PC-3 (cell line): ENCODE results near the gene THEMIS. TPM values are rescaled to one million over a fixed set of nuclear protein-coding genes. Genes with fewer than 3 reads are reported as not detected.

Experiments
- ATAC-seq: fragments of 200-7000 bp; cut with Tn5 transposase; 2 replicates; pipeline ENCODE4 v1.9.1; 2020; ENCODE audit warnings: mild to moderate bottlenecking, moderate library complexity
- BruUV-seq: library from RNA; stranded (reverse); fragments of 400-500 nt; replicated peaks from 2 replicates; lab custom pipeline; 2021; lab: Mats Ljungman, UMichigan
- CTCF ChIA-PET: fragments of 300-600 bp; sonication (Branson Sonifier 250); formaldehyde crosslinking; loops from one replicate; lab custom pipeline; 2022; ENCODE audit warnings: antibody characterized with exemption; lab: Charles Lee
- POLR2A ChIA-PET: fragments of 300-600 bp; sonication (Branson Sonifier 250); formaldehyde crosslinking; loops from one replicate; lab custom pipeline; 2022; ENCODE audit warnings: antibody characterized with exemption; ENCODE audit not compliant: unreplicated experiment; lab: Charles Lee
- DNase-seq: peaks from one replicate; pipeline ENCODE4 v3.0.0-alpha.2; 2015
- H2AFZ ChIP-seq: fragments of 300-600 bp; sonication (generic); 2 replicates; pipeline ENCODE4 v1.6.0; 2016; ENCODE audit warnings: antibody characterized with exemption, low read length
- H3F3A ChIP-seq: fragments of 300-600 bp; sonication (generic); one replicate; pipeline ENCODE4 v1.6.0; 2017; ENCODE audit warnings: antibody characterized with exemption, low read length, control low read depth, mild to moderate bottlenecking; ENCODE audit not compliant: unreplicated experiment
- H3K27ac ChIP-seq: fragments of 300-600 bp; sonication (generic); 2 replicates; pipeline ENCODE4 v1.5.1; 2016; ENCODE audit warnings: mild to moderate bottlenecking, low read length
- H3K27me3 ChIP-seq: fragments of 300-600 bp; sonication (generic); 2 replicates; pipeline ENCODE4 v1.6.1; 2016; ENCODE audit warnings: low read length, mixed read lengths
- H3K36me3 ChIP-seq: fragments of 300-600 bp; sonication (generic); 2 replicates; pipeline ENCODE4 v1.6.1; 2016; ENCODE audit warnings: low read depth, mixed run types, low read length, mixed read lengths
- H3K4me1 ChIP-seq: fragments of 300-600 bp; sonication (generic); 2 replicates; pipeline ENCODE4 v1.5.1; 2016; ENCODE audit warnings: low read length; ENCODE audit not compliant: insufficient read depth
- H3K4me2 ChIP-seq: fragments of 300-600 bp; sonication (generic); 2 replicates; pipeline ENCODE4 v1.6.0; 2016; ENCODE audit warnings: low read length
- H3K4me3 ChIP-seq: fragments of 300-600 bp; sonication (generic); 2 replicates; pipeline ENCODE4 v1.5.1; 2016; ENCODE audit warnings: mild to moderate bottlenecking, low read length, mixed read lengths
- H3K79me2 ChIP-seq: fragments of 300-600 bp; sonication (generic); 2 replicates; pipeline ENCODE4 v1.6.1; 2017; ENCODE audit warnings: low read length, mixed read lengths
- H3K9ac ChIP-seq: fragments of 300-600 bp; sonication (generic); 2 replicates; pipeline ENCODE4 v1.6.0; 2016; ENCODE audit warnings: mild to moderate bottlenecking, low read length
- H3K9me2 ChIP-seq: fragments of 300-600 bp; sonication (generic); replicated peaks from 2 replicates; pipeline ENCODE4 v1.6.1; 2016; ENCODE audit warnings: mixed run types, low read length, mixed read lengths
- H3K9me3 ChIP-seq: fragments of 300-600 bp; sonication (generic); 2 replicates; pipeline ENCODE4 v1.6.1; 2016; ENCODE audit warnings: low read length, mixed read lengths
- H4K20me1 ChIP-seq: fragments of 300-600 bp; sonication (generic); 2 replicates; pipeline ENCODE4 v1.6.1; 2016; ENCODE audit warnings: low read length, mixed read lengths
- EZH2 ChIP-seq: fragments of 300-600 bp; sonication (generic); IDR thresholded peaks from one replicate; pipeline ENCODE4 v1.6.1; 2017; ENCODE audit warnings: antibody characterized with exemption, mild to moderate bottlenecking, low read length; ENCODE audit not compliant: unreplicated experiment
- EZH2phosphoT487 ChIP-seq: fragments of 300-600 bp; sonication (generic); IDR thresholded peaks from 2 replicates; pipeline ENCODE4 v1.6.1; 2018; ENCODE audit warnings: mild to moderate bottlenecking, antibody characterized with exemption, low read length, borderline replicate concordance
- intact Hi-C: fragments of 100-400 bp; cut with micrococcal nuclease; formaldehyde crosslinking; loops from 2 replicates; pipeline ENCODE4 v1.9.0; 2023
- total RNA-seq: library from RNA; depleted of rRNA; stranded (reverse); fragments of >200 nt; gene quantifications from 2 replicates; pipeline ENCODE4 v1.2.3, GENCODE V29; 2014
- TF ChIP-seq, protein P1 (sequence below): fragments of 300-600 bp; sonication (generic); conservative IDR thresholded peaks from 2 replicates; pipeline ENCODE4 v1.5.1; 2017; ENCODE audit warnings: antibody characterized with exemption, low read depth, mild to moderate bottlenecking, low read length

Gene THEMIS
- total RNA-seq, 1 experiment from 2014 or later: not detected

DNA sequence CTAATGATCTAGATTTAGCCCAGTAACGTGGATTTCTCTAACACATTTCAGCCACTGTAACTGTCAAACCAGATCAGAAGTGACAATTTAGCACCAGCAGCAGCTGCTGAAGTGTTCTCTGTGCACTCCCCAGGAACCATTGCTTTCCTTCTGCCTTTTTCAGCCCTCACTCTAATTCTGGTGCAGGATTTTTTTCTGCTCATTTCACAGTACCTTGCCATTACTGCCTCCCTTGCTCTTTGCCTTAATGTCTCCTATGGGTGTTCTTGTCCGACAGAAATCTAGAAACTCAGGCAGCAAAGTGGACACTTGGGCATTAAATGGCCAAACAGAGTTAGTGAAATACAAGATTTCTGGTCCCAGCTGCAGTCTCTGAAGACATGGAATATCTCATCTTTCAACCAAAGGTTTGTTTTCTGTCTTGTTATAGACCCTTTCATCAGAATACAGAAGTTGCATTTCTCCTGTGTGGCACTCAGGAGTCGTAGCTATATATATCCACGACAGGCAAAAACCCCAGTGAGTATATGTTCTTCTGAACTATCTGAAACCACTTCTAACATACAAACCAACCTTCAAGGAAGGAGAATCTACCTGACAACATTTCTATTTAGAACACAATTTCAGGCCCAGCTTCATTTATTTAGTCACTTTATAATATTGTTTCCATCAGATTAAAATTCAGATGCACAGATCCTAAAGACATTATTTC, 92.9 kb downstream of the THEMIS start:
- H3K79me2 ChIP-seq: no peaks in the 10 kb centered on the region
- DNase-seq (no peak), ATAC-seq (no peak)
- H3F3A ChIP-seq: no peaks in the 10 kb centered on the region
- intact Hi-C loops: no loop called here
- H2AFZ ChIP-seq: no peak overlapping the region
- H4K20me1 ChIP-seq: no peaks in the 10 kb centered on the region
- ChIA-PET CTCF (no interaction called here), POLR2A (no interaction called here)
- TF ChIP-seq EZH2phosphoT487 (no peak), EZH2 (no peak)
- TF ChIP-seq, protein P1, sequence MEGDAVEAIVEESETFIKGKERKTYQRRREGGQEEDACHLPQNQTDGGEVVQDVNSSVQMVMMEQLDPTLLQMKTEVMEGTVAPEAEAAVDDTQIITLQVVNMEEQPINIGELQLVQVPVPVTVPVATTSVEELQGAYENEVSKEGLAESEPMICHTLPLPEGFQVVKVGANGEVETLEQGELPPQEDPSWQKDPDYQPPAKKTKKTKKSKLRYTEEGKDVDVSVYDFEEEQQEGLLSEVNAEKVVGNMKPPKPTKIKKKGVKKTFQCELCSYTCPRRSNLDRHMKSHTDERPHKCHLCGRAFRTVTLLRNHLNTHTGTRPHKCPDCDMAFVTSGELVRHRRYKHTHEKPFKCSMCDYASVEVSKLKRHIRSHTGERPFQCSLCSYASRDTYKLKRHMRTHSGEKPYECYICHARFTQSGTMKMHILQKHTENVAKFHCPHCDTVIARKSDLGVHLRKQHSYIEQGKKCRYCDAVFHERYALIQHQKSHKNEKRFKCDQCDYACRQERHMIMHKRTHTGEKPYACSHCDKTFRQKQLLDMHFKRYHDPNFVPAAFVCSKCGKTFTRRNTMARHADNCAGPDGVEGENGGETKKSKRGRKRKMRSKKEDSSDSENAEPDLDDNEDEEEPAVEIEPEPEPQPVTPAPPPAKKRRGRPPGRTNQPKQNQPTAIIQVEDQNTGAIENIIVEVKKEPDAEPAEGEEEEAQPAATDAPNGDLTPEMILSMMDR: no peak
- BruUV-seq: no TSS peak
- H3K27ac ChIP-seq: no peak overlapping the region
- H3K9me3 ChIP-seq: no peaks in the 10 kb centered on the region
- H3K36me3 ChIP-seq: no peaks in the 10 kb centered on the region
- H3K9me2 ChIP-seq: no peaks in the 10 kb centered on the region
- H3K4me1 ChIP-seq: no peaks in the 10 kb centered on the region
- no peak overlapping the region for H3K4me3 ChIP-seq
- H3K9ac ChIP-seq: no peak overlapping the region
- peaks cover 28% of the 10 kb centered on the region; the same call in 1 of the 2 replicates for H3K27me3 ChIP-seq
- H3K4me2 ChIP-seq: no peak overlapping the region

GRCh38 chr6:127796713-127797112, 104.1 kb downstream of the THEMIS start:
- Histone ChIP-seq H2AFZ (no peak overlapping the region), H3K4me3 (no peak overlapping the region), H3K9ac (no peak overlapping the region), H3F3A (no peaks in the 10 kb centered on the region), H3K36me3 (no peaks in the 10 kb centered on the region), H3K9me3 (no peaks in the 10 kb centered on the region), H3K27me3 (peaks cover 8% of the 10 kb centered on the region; the same call in 1 of the 2 replicates), H3K4me1 (no peaks in the 10 kb centered on the region), H4K20me1 (no peaks in the 10 kb centered on the region), H3K9me2 (no peaks in the 10 kb centered on the region), H3K79me2 (no peaks in the 10 kb centered on the region), H3K4me2 (no peak overlapping the region), H3K27ac (no peak overlapping the region)
- CTCF ChIA-PET: no interaction called here
- DNase-seq (no peak), ATAC-seq (no peak)
- no TSS peak for BruUV-seq
- intact Hi-C loops: no loop called here
- TF ChIP-seq EZH2phosphoT487 (no peak), EZH2 (no peak)
- TF ChIP-seq, protein P1: no peak
- POLR2A ChIA-PET: no interaction called here

- no peaks in the 10 kb centered on the region for H3F3A ChIP-seq
- no peaks in the 10 kb centered on the region for H3K9me2 ChIP-seq
- no peak overlapping the region for H2AFZ ChIP-seq
- no peak for ATAC-seq
- DNase-seq: no peak
- no peaks in the 10 kb centered on the region for H3K79me2 ChIP-seq
- no peaks in the 10 kb centered on the region for H3K4me1 ChIP-seq
- H3K9me3 ChIP-seq: no peaks in the 10 kb centered on the region
- CTCF ChIA-PET: no interaction called here
- H3K27me3 ChIP-seq: peaks cover 8% of the 10 kb centered on the region; the same call in 1 of the 2 replicates
- H3K27ac ChIP-seq: no peak overlapping the region
- BruUV-seq: no TSS peak
- no peak overlapping the region for H3K4me2 ChIP-seq
- H4K20me1 ChIP-seq: no peaks in the 10 kb centered on the region
- no peaks in the 10 kb centered on the region for H3K36me3 ChIP-seq
- TF ChIP-seq EZH2 (no peak), EZH2phosphoT487 (no peak)
- TF ChIP-seq, protein P1: no peak
- H3K9ac ChIP-seq: no peak overlapping the region
- intact Hi-C loops: no loop called here
- H3K4me3 ChIP-seq: no peak overlapping the region
- POLR2A ChIA-PET: no interaction called here
Measured at GRCh38 chr6:127794405-127794804, 106.5 kb downstream of the THEMIS start.
